GM23338 (cell line): ENCODE measurements around the gene NCOA7. TPM values are rescaled to one million over a fixed set of nuclear protein-coding genes. Genes with fewer than 3 reads are reported as not detected.

ENCODE experiments used
- ATAC-seq: fragments of 200-7000 bp; cut with Tn5 transposase; 3 replicates; pipeline ENCODE4 v1.9.1; 2020
- DNase-seq: peaks from one replicate; pipeline ENCODE4 v3.0.0-alpha.2; 2015; ENCODE audit warnings: low spot score
- H2AFZ ChIP-seq: fragments of 200-600 bp; sonication (generic); 2 replicates; pipeline ENCODE4 v1.8.0; 2016; ENCODE audit warnings: antibody characterized with exemption, mild to moderate bottlenecking, moderate library complexity
- H3F3A ChIP-seq: fragments of 200-600 bp; sonication (generic); replicated peaks from 2 replicates; pipeline ENCODE4 v1.8.0; 2017; ENCODE audit warnings: antibody characterized with exemption, mixed run types, low read depth
- H3K27ac ChIP-seq: fragments of 200-600 bp; sonication (generic); 2 replicates; pipeline ENCODE4 v1.6.1; 2016; ENCODE audit warnings: low read depth
- H3K27me3 ChIP-seq: fragments of 200-600 bp; sonication (generic); 2 replicates; pipeline ENCODE4 v1.8.0; 2016; ENCODE audit warnings: mild to moderate bottlenecking, mixed run types, moderate library complexity; ENCODE audit not compliant: insufficient read depth
- H3K36me3 ChIP-seq: fragments of 200-600 bp; sonication (generic); 2 replicates; pipeline ENCODE4 v1.8.0; 2016; ENCODE audit warnings: mild to moderate bottlenecking; ENCODE audit not compliant: insufficient read depth
- H3K4me1 ChIP-seq: fragments of 200-600 bp; sonication (generic); 2 replicates; pipeline ENCODE4 v1.8.0; 2016; ENCODE audit warnings: mild to moderate bottlenecking, moderate library complexity; ENCODE audit not compliant: insufficient read depth
- H3K4me2 ChIP-seq: fragments of 200-600 bp; sonication (generic); 2 replicates; pipeline ENCODE4 v1.7.1; 2017; ENCODE audit warnings: mixed run types
- H3K4me3 ChIP-seq: fragments of 200-600 bp; sonication (generic); 2 replicates; pipeline ENCODE4 v1.6.1; 2016; ENCODE audit warnings: mixed run types
- H3K79me2 ChIP-seq: fragments of 200-600 bp; sonication (generic); replicated peaks from 2 replicates; pipeline ENCODE4 v1.8.0; 2017; ENCODE audit warnings: mild to moderate bottlenecking; ENCODE audit not compliant: insufficient read depth
- H3K9me2 ChIP-seq: fragments of 200-600 bp; sonication (generic); 2 replicates; pipeline ENCODE4 v1.8.0; 2017; ENCODE audit not compliant: insufficient read depth
- H4K20me1 ChIP-seq: fragments of 200-600 bp; sonication (generic); replicated peaks from 2 replicates; pipeline ENCODE4 v1.8.0; 2017; ENCODE audit warnings: mild to moderate bottlenecking; ENCODE audit not compliant: insufficient read depth
- H3K27ac Mint-ChIP-seq: 2 replicates; pipeline ENCODE4 v1.8.0; 2020; ENCODE audit warnings: inconsistent platforms, mild to moderate bottlenecking, moderate library complexity, mixed read lengths
- H3K27me3 Mint-ChIP-seq: 3 replicates; pipeline ENCODE4 v1.8.0; 2022; ENCODE audit warnings: low read depth, mild to moderate bottlenecking, moderate library complexity, mixed read lengths, inconsistent platforms; ENCODE audit not compliant: insufficient read depth, poor library complexity
- H3K36me3 Mint-ChIP-seq: 3 replicates; pipeline ENCODE4 v1.8.0; 2021; ENCODE audit warnings: low read depth, mild to moderate bottlenecking, inconsistent platforms, moderate library complexity, mixed read lengths
- H3K4me1 Mint-ChIP-seq: 3 replicates; pipeline ENCODE4 v1.8.0; 2020; ENCODE audit warnings: mild to moderate bottlenecking, inconsistent platforms, mixed read lengths
- H3K4me3 Mint-ChIP-seq: 3 replicates; pipeline ENCODE4 v1.8.0; 2021; ENCODE audit warnings: moderate library complexity, mild to moderate bottlenecking, inconsistent platforms, mixed read lengths
- H3K9me3 Mint-ChIP-seq: 3 replicates; pipeline ENCODE4 v1.8.0; 2020; ENCODE audit warnings: moderate library complexity, mild to moderate bottlenecking, inconsistent platforms, mixed read lengths
- CTCF ChIP-seq, 2 experiments: fragments of 200-600 bp in 1 of 2; sonication (generic) in 1 of 2; conservative IDR thresholded peaks; 2 replicates each; pipeline versions ENCODE4 v1.5.1 to v1.6.1; 2016 to 2017; ENCODE audit warnings: antibody characterized with exemption in 2 of 2, low read depth in 2 of 2, mild to moderate bottlenecking in 2 of 2, moderate library complexity in 1 of 2
- EZH2 ChIP-seq: fragments of 200-600 bp; sonication (generic); IDR thresholded peaks from one replicate; pipeline ENCODE4 v1.8.0; 2017; ENCODE audit warnings: antibody characterized with exemption, mild to moderate bottlenecking, low read depth; ENCODE audit not compliant: unreplicated experiment
- EZH2phosphoT487 ChIP-seq: fragments of 200-600 bp; sonication (generic); IDR thresholded peaks from one replicate; pipeline ENCODE4 v1.8.1; 2018; ENCODE audit warnings: antibody characterized with exemption; ENCODE audit not compliant: unreplicated experiment
- JUNB ChIP-seq: IDR thresholded peaks from one replicate; pipeline ENCODE4 v1.6.1; 2016; ENCODE audit warnings: antibody characterized with exemption; ENCODE audit not compliant: unreplicated experiment
- ZNF114 ChIP-seq: fragments of 250-450 bp; sonication (Bioruptor Pico); IDR thresholded peaks from 2 replicates; pipeline ENCODE4 v1.5.0; 2020; ENCODE audit warnings: mild to moderate bottlenecking, moderate library complexity
- ZNF331 ChIP-seq: fragments of 250-450 bp; sonication (Bioruptor Pico); IDR thresholded peaks from 2 replicates; pipeline ENCODE4 v1.5.0; 2020; ENCODE audit warnings: low read depth, mild to moderate bottlenecking, moderate library complexity
- ZNF462 ChIP-seq: fragments of 250-450 bp; sonication (Bioruptor Pico); IDR thresholded peaks from 2 replicates; pipeline ENCODE4 v1.5.0; 2020; ENCODE audit warnings: mild to moderate bottlenecking, moderate library complexity
- polyA plus RNA-seq: library from polyadenylated mRNA; unstranded; fragments of >200 nt; fragmentation: Nextera tagmentation; extraction: Ambion mirVana; gene quantifications from 2 replicates; pipeline ENCODE4 v1.2.1, GENCODE V29; 2016
- total RNA-seq: library from RNA; depleted of rRNA; stranded (reverse); fragments of >200 nt; shearing (Covaris generic); gene quantifications from 2 replicates; pipeline ENCODE4 v1.2.3, GENCODE V29; 2014

The NCOA7 gene
- total and polyA plus RNA-seq, 2 experiments from 2014 or later = 9.3 to 15.7 TPM

- TF ChIP-seq ZNF462 = no peak
- TF ChIP-seq JUNB = no peak
These were observed 77.5 kb downstream of the NCOA7 start (continued) for GRCh38 chr6:125868252-125868651.

- H3K36me3 Mint-ChIP-seq = no peaks in the 10 kb centered on the region
These were observed 78.1 kb downstream of the NCOA7 start for GRCh38 chr6:125868678-125869395.

GRCh38 chr6:125869427-125869826, 78.7 kb downstream of the NCOA7 start:
- Histone ChIP-seq H3K79me2 (no peaks in the 10 kb centered on the region), H3K9me2 (no peaks in the 10 kb centered on the region; the same call in 1 of the 2 replicates), H3K4me3 (no peak overlapping the region), H3K4me1 (peaks cover 16% of the 10 kb centered on the region), H3F3A (no peaks in the 10 kb centered on the region), H2AFZ (no peak overlapping the region), H3K4me2 (no peak overlapping the region), H4K20me1 (no peaks in the 10 kb centered on the region), H3K27me3 (no peaks in the 10 kb centered on the region), H3K36me3 (no peaks in the 10 kb centered on the region), H3K27ac (no peak overlapping the region)
- Mint-ChIP-seq H3K27ac (no peak overlapping the region), H3K9me3 (no peaks in the 10 kb centered on the region), H3K36me3 (no peaks in the 10 kb centered on the region), H3K27me3 (peaks cover 2% of the 10 kb centered on the region), H3K4me1 (peaks cover 8% of the 10 kb centered on the region), H3K4me3 (no peak overlapping the region)
- DNase-seq (no peak), ATAC-seq (no peak)
- TF ChIP-seq EZH2phosphoT487 (no peak), CTCF (conservative IDR thresholded peaks at IDR 0.05; ENCODE audit: low read depth in 2 of 2) (no peak), EZH2 (no peak)

More at GRCh38 chr6:125868678-125869395, 78.1 kb downstream of the NCOA7 start:
- Histone ChIP-seq H3K9me2 (no peaks in the 10 kb centered on the region; the same call in 1 of the 2 replicates), H3K4me3 (no peak overlapping the region), H3F3A (no peaks in the 10 kb centered on the region), H4K20me1 (no peaks in the 10 kb centered on the region), H3K4me2 (no peak overlapping the region), H3K79me2 (no peaks in the 10 kb centered on the region), H3K4me1 (peaks cover 16% of the 10 kb centered on the region), H2AFZ (no peak overlapping the region), H3K27ac (no peak overlapping the region), H3K36me3 (no peaks in the 10 kb centered on the region), H3K27me3 (no peaks in the 10 kb centered on the region)
- ATAC-seq (no peak), DNase-seq (no peak)
- H3K27me3 Mint-ChIP-seq = peaks cover 2% of the 10 kb centered on the region
- H3K4me3 Mint-ChIP-seq = no peak overlapping the region
- H3K9me3 Mint-ChIP-seq = no peaks in the 10 kb centered on the region
- no peak overlapping the region; the same call in 1 of the 2 replicates for H3K27ac Mint-ChIP-seq
- H3K4me1 Mint-ChIP-seq = peaks cover 8% of the 10 kb centered on the region
- TF ChIP-seq ZNF331 (no peak), ZNF114 (CRISPR knock-in tag) (no peak)
